Right atrium auricular region (tissue), 2 donors: ENCODE measurements around the gene FGB. TPM values are rescaled to one million over a fixed set of nuclear protein-coding genes. Genes with fewer than 3 reads are reported as not detected.

Source experiments
- DNase-seq: peaks from one replicate; pipeline ENCODE4 v3.0.0-alpha.2; 2019; ENCODE audit warnings: low spot score
- H3K27ac ChIP-seq, 2 donors: fragments of 200-600 bp; sonication (generic); 1 replicate in 1 of 2; 2 replicates in 1 of 2; pipeline ENCODE4 v1.5.1; 2016 to 2019
- H3K27me3 ChIP-seq, 2 donors: fragments of 200-600 bp; sonication (generic); one replicate each; pipeline versions ENCODE4 v1.5.1 to v1.6.0; 2017 to 2019
- H3K36me3 ChIP-seq: fragments of 200-600 bp; sonication (generic); one replicate; pipeline ENCODE4 v1.5.1; 2016
- H3K4me1 ChIP-seq, 2 donors: fragments of 200-600 bp; sonication (generic); one replicate each; pipeline versions ENCODE4 v1.5.1 to v1.6.0; 2017 to 2019
- H3K4me3 ChIP-seq, 2 donors: fragments of 200-600 bp; sonication (generic); 1 replicate in 1 of 2; 2 replicates in 1 of 2; pipeline ENCODE4 v1.5.1; 2017 to 2019; ENCODE audit warnings: mild to moderate bottlenecking in 1 of 2, moderate library complexity in 1 of 2
- H3K9me3 ChIP-seq, 2 donors: fragments of 200-600 bp; sonication (generic); one replicate each; pipeline ENCODE4 v1.5.1; 2019
- CTCF ChIP-seq, 2 donors: fragments of 200-600 bp; sonication (generic); IDR thresholded peaks; one replicate each; pipeline ENCODE4 v1.5.1; 2019; ENCODE audit warnings: antibody characterized with exemption in 2 of 2
- total RNA-seq, 2 donors: library from RNA; depleted of rRNA; stranded (reverse); fragments of >200 nt; gene quantifications; one replicate each; pipeline ENCODE4 v1.1.0, GENCODE V29; 2016

The FGB gene
- total RNA-seq, 2 donors from 2014 or later = not detected

DNA sequence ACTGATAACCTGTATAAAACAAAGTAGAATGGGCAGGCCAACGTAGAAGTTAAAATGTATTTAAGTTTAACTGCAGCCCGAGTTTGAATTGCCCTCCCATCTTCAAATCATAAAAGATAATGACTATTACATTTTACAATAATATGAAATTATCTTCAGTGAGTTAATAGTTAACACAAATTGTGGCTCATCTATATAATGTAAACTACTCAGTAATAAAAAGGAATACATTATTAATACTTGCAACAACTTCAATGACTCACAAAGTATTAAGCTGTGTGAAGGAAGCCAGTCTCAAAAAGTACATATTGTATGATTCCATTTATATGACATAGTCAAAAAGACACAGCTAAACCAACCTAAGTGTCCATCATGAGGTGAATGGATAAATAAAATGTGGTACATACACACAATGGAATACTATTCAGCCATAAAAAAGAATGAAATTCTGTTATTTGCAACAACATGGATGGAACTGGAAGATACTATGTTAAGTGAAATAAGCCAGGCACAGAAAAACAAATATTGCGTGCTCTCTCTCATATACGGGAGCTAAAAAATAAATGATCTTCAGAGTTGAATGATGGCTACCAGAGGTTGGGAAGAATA, 20.4 kb upstream of the FGB start:
- no peaks in the 10 kb centered on the region for H3K4me1 ChIP-seq
- peaks cover 97% of the 10 kb centered on the region for H3K36me3 ChIP-seq
- no peak overlapping the region for H3K4me3 ChIP-seq
- TF ChIP-seq CTCF (IDR thresholded peaks at IDR 0.05) = no peak
- no peak overlapping the region for H3K27ac ChIP-seq
- no peaks in the 10 kb centered on the region for H3K27me3 ChIP-seq
- no peaks in the 10 kb centered on the region for H3K9me3 ChIP-seq
- DNase-seq = no peak

GRCh38 chr4:154545689-154546088, 17.1 kb upstream of the FGB start:
- H3K36me3 ChIP-seq = peaks cover 66% of the 10 kb centered on the region

DNA sequence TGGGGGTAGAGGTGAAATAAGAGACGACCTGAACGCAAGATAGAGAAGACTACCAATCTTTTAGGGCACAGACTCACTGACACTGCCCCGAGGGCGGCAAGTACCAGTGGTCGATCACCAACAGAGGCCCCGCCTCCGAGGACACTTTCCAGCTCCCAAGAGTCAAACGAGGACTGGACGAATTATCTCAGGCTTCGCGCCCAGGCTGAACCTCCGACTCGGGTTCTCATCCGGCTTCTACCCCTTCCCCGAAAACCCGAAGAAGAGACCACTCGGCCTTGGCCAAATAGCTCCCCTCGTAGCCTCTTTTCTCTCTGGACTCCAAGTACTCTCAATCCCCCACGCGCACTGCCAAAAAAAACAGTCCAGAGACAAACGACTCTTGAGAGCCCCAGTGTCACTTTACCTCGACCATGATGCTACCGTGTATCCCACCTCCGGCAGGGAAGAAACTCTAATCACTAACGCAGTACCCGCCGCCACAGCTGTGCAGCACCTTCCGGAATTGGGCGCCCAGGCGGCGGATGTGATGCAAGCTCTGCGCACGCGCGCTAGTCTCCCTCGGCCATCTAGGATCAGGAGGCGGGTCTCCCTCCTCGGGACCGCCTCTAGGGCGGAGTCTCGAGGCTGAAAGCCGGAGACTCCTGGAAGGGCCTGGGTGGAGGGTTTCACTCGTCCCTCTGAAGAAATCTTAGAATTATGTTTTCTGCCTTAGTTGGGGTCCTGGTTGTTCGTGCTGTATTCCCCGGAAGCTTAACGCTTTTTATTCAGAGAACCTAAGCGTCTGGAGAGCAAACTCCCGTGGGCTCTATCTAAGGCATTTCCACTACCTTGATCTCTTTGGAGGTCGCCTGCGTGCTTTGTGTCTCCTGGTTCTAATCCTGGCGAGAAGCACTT, 12.7 kb upstream of the FGB start, which contains the start of gene PLRG1:
Gene PLRG1, minus strand, starts transcription at position 507 of the 897 bp plus-strand sequence. Its CDS starts 92 bp downstream, at position 415.
- Histone ChIP-seq H3K4me3 (peak within 1 kb of the TSS; percentile 63 to 76), H3K27me3 (no peaks in the 10 kb centered on the region), H3K27ac (peak within 1 kb of the TSS; percentile 75 to 87), H3K36me3 (peaks cover 21% of the 10 kb centered on the region), H3K4me1 (peaks cover 0 to 15% of the 10 kb centered on the region in 2 donors), H3K9me3 (no peaks in the 10 kb centered on the region)
- peak in 1 of 2 donors; percentile 63 for TF ChIP-seq CTCF (IDR thresholded peaks at IDR 0.05)
- peak; percentile 95 for DNase-seq

More at GRCh38 chr4:154545689-154546088, 17.1 kb upstream of the FGB start:
- Histone ChIP-seq H3K4me1 (peaks cover 0 to 15% of the 10 kb centered on the region in 2 donors), H3K4me3 (no peak overlapping the region), H3K27ac (no peak overlapping the region), H3K9me3 (no peaks in the 10 kb centered on the region), H3K27me3 (no peaks in the 10 kb centered on the region)
- TF ChIP-seq CTCF (IDR thresholded peaks at IDR 0.05) = no peak
- no peak for DNase-seq

DNA sequence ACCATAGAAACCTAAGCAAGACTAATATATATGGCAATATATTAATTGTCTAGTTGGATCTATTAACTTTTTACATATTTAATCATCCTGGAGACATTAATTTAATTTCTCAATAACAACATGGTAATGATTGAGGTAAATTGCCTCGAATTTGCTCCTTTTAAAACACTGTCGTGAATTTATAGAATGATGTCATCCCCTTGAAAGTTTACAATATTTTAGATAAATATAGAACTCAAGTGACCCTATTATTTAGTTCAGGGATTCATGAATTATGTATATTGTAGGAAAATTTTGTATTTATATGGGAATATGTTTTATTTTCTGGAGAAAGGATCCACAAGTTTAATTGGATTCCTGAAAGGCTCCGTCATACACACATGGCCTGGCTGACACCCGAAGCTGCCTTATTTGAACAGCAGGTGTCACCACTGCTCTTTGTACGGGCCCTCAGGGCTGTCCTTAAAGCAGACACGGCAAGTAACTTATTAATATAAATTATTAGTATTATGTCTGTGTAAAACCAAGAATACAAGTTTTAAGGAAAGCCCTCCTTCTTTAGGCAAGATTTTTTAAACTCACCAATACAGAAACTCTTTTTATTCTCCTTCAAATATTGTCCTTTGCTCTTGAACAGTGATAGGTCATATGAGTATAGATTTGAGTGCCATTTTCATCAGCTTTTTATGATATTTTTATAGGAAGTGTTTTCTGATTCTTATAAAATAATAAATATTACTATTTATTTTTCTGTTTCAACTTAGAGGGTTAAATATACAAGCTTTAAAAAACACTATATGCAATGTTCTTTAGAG, 10.7 kb upstream of the FGB start:
- H3K27ac ChIP-seq = no peak overlapping the region
- no peak overlapping the region for H3K4me3 ChIP-seq
- no peaks in the 10 kb centered on the region for H3K27me3 ChIP-seq
- peaks cover 4% of the 10 kb centered on the region for H3K36me3 ChIP-seq
- peak; percentile 88 for DNase-seq
- no peaks in the 10 kb centered on the region for H3K9me3 ChIP-seq
- TF ChIP-seq CTCF (IDR thresholded peaks at IDR 0.05) = peak; percentile 50 to 84
- peaks cover 0 to 15% of the 10 kb centered on the region in 2 donors for H3K4me1 ChIP-seq

DNA sequence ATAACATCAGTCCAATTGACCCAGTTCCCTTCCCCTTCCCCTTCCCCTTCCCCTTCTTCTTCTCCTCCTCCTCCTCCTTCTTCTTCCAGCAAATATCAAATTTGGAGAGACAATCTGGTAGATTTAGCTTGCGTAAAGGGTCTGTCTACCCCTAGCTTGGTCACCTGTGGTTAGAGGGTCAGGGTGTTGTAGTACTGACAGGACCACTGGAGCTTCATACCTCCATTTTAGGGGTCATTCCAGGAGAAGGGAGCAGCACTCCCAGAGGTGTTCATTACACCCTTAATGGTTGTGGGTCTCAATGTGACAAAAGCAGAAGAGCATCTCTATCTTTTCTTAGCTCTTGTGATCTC, 3.7 kb upstream of the FGB start:
- TF ChIP-seq CTCF (IDR thresholded peaks at IDR 0.05) = no peak
- no peaks in the 10 kb centered on the region for H3K36me3 ChIP-seq
- H3K4me1 ChIP-seq = no peaks in the 10 kb centered on the region
- no peak overlapping the region for H3K27ac ChIP-seq
- H3K9me3 ChIP-seq = no peaks in the 10 kb centered on the region
- DNase-seq = no peak
- no peaks in the 10 kb centered on the region for H3K27me3 ChIP-seq
- no peak overlapping the region for H3K4me3 ChIP-seq
